HG03025 (cell line): ENCODE measurements around the gene OR10H1.
"Not testable (repeated sequence)": the region's sequence is repeated elsewhere in the genome, so short reads cannot be mapped to it uniquely, and the experiment has no call there.

Experiments used
- ATAC-seq: cut with Tn5 transposase; IDR thresholded peaks from one replicate; pipeline ENCODE4 v1.9.1; 2021; ENCODE audit warnings: mild to moderate bottlenecking, moderate library complexity; ENCODE audit not compliant: unreplicated experiment, low FRiP score

The OR10H1 gene, protein sequence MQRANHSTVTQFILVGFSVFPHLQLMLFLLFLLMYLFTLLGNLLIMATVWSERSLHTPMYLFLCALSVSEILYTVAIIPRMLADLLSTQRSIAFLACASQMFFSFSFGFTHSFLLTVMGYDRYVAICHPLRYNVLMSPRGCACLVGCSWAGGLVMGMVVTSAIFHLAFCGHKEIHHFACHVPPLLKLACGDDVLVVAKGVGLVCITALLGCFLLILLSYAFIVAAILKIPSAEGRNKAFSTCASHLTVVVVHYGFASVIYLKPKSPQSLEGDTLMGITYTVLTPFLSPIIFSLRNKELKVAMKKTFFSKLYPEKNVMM

DNA sequence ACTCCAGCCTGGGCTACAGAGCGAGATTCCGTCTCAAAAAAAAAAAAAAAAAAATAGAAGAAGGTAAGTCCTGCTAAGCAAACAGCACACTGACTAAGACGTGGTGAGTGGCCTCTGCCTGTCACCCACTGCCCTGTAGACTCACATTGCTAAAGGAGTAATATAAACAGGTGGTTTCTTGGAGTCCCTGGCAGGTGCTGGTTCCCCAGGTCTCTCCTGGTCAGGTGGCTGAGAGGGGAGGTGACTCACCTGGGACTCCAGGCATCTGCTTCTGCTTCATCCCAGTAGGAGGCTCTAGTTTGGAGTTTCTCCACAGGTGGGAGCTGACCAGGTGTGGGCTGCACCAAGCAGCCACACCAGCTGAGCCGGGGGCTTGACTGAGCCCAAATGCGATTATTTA is at the start of gene OR10H1:
Gene OR10H1, minus strand, starts transcription at position 359 of the 400 bp plus-strand sequence. CDS start 7,627 bp downstream, outside the sequence.
- ATAC-seq, result no peak

DNA sequence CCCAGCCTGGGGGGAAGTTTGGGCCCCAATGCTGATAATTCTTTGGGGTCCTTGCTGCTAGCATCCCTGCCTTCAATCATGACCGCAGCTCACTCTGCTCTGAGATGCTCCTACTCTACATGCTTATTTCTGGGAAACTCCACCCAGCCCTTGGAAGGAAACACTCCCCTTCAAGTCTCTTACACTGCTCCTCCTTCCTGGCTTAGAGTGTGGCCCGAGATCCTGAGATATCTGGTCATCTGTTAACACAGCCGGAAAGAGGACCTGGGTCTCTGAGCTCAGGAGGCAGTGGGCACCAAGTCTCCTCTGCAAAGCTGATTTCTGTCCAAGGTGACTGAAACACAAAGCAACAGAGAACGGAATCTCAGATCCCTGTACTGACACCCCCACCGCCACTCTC is 49.4 kb upstream of the OR10H1 start:
- ATAC-seq, result no peak

DNA sequence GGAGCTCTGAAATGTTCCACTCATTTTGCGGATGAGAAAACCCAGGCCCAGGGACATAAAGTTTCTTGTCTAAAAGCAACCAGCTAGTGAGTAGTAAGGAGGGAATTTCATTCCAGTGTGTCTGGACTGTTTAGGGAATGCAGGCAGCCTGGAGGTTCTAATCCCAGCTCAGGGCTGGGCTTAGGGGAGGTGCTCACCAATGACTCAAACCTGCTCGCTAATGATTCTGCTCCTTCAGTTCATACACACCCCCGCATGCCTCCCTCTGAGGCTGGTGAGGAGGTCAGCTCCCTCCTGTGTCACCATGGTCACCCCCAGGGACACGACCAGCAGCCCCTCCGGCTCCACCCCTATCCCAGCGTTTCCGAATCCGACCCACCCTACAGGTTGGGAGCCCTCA is 47.8 kb upstream of the OR10H1 start:
- ATAC-seq, result no peak

DNA sequence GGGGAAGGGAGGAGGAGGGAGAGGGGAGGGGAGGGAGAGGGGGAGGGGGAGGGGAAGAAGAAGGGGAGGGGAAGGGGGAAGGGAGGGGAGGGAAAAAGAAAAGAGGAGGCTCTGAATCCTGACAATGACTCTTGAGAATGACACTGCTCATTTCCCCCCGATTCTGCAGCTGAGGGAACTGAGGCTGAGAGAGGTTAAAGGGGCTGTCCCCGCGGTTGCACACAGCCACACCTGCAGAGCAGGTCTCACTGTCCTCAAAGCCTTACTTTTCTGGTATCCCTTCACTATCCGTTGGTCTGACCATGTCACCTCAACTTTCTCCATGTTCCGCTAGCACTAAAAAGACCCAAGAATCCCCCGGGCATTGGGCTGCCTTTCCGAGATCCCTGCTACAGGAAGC is 47.0 kb upstream of the OR10H1 start:
- no peak for ATAC-seq

DNA sequence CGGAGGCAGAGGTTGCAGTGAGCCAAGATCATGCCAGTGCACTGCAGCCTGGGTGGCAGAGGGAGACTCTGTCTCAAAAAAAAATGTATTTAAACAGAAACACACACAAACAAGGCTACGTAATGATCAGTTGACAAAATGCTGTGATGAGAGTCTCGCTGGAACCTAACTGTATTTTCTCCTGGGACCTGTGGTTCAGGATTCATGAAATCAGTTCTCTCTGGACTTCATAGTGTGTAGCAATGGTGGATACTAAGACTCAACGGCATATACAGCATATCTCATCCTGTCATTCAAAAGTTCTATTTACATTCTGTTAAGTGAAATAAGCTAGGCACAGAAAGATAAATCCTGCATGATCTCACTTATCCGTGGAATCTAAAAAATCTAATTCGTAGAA is 45.1 kb upstream of the OR10H1 start:
- ATAC-seq, result no peak

DNA sequence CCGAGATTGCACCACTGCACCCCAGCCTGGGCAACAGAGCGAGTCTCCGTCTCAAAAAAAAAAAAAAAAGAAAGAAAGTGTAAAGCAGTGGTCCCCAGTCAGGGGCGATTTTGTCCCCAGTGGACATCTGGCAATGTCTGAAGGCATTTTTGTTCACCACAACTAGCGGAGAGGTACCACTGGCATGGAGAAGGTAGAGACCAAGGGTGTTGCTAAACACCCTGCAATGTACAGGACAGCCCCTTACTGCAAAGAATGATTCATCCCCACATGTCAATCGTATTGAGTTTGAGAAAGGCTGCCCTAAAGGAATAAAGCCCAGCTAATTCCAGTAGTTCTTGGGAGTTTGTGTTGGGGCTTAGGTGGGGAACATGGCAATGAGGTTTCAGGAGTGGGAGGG is 43.7 kb upstream of the OR10H1 start:
- no peak for ATAC-seq

DNA sequence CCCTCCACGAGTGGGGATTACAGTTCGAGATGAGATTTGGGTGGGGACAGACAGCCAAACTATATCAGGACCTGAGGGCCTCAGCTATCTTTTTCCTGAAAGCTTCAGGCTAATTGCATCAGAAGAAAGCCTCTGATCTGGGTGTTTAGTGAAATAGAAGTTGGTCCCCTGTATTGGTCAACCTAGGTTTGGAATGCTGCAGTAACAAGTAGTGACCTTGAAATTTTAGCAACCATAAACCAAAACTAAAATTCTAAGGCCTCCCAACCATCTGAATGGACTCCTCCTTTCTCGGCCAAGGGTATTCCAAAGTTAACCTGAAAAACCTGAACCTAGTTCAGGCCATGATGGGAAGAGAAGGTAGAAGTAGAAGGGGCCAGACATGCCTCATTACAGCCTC is 34.9 kb upstream of the OR10H1 start:
- ATAC-seq, result no peak

DNA sequence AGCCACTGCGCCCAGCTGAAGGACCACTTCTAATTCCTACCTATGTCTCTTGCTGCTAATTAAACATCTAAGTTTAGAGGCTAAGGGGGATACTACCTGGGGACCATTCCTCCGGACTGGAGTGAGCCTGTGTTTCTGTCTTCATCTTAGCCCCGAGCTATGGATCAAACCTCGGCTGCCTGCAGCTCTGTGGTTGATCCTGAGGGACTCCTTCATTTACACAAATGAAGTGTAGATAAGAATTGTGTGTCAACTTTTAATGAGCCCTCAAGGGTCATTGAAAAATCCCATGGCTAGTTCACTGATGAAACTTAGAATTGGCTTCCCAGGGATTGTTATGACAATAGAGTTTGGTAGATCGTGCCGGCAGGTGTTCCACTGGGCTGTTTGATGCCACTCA is 31.5 kb upstream of the OR10H1 start:
- no peak for ATAC-seq

DNA sequence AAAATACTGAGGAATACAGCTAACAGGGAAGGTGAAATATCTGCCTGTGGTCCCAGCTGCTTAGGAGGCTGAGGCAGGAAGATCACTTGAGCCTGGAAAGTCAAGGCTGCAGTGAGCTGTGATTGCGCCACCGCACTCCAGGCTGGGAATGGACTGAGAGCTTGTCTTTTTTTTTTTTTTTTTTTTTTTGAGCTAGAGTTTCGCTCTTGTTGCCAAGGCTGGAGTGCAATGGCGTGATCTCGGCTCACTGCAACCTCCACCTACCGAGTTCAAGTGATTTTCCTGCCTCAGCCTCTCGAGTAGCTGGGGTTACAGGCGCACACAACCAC is 28.4 kb upstream of the OR10H1 start:
- not testable (repeated sequence) for ATAC-seq

DNA sequence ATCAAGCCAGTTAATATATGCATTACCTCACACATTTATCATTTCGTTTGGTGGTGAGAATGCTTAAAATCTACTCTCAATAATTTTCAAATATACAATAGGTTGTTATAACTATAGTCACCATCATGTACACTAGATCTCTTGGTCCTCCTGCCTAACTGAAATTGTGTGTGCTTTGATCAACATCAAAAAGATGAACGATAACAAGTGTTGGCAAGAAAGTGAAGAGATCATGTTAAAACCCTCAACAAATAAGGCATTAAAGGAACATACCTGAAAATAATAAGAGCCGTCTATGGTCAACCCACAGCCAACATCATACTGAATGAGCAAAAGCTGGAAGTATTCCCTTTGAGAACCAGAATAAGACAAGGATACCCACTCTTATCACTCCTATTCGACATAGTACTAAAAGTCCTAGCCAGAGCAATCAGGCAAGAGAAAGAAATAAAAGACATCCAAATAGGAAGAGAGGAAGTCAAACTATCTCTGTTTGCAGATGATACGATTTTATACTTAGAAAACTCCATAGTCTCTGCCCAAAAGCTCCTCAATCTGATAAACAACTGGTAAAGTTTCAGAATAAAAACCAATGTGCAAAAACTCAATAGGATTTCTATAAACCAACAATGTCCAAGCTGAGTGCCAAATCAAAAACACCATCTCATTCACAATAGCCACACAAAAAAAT is 27.9 kb upstream of the OR10H1 start:
- ATAC-seq, result no peak

DNA sequence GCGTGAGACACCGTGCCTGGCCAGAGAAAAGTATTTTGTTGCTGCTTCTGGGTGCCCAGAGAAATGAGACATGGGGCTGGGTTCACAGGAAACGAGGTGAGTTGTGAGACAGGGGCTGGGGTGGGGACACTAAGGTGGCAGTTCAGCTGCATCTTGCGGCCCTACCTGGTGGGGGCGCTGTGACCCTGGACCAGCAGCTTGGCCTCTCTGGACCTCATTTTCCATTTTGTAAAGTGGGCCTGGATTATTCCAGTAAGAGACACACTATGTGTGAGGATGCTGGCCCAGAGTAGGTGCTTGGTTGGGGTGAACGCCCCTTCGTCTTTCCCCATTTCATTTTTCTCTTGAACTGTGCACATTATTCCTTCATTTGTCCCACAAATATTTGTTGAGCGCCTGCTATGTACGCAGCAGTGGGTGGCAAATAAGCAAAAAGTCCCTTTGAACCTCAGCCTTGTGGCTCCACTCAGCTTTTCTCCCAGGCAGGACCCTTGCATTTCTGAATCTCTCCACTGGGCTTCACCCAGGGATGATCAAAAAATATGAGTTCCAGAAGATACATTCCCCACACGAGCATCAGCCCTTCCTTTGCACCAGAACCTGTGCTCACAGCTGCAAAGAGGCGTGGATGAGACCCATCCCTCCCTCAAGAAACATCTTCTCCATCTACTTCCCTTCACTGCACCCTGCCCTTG is 26.6 kb upstream of the OR10H1 start:
- no peak for ATAC-seq

DNA sequence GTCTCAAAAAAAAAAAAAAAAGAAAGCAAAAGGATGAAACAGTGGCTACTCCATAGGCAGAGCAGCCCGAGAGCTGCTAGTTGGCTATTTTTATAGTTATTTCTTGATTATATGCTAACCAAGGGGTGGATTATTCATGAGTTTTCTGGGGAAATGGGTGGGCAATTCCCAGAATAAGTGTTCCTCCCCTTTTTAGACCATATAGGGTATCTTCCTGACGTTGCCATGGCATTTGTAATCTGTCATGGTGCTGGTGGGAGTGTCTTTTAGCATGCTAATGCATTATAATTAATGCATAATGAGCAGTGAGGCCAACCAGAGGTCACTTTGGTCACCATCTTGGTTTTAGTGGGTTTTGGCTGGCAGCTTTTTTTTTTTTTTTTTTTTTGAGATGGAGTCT is 25.4 kb upstream of the OR10H1 start:
- no peak for ATAC-seq

DNA sequence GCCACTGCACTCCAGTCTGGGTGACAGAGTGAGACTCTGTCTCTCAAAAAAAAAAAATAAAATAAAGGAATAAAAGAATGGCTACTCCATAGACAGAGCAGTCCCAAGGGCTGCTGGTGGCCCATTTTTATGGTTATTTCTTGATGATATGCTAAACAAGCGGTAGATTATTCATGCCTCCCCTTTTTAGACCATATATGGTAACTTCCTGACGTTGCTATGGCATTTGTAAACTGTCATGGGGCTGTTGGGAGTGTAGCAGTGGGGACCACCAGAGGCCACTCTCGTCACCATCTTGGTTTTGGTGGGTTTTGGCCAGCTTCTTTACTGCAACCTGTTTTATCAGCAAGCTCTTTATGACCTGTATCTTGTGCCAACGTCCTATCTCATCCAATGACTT is 24.4 kb upstream of the OR10H1 start:
- not testable (repeated sequence) for ATAC-seq

DNA sequence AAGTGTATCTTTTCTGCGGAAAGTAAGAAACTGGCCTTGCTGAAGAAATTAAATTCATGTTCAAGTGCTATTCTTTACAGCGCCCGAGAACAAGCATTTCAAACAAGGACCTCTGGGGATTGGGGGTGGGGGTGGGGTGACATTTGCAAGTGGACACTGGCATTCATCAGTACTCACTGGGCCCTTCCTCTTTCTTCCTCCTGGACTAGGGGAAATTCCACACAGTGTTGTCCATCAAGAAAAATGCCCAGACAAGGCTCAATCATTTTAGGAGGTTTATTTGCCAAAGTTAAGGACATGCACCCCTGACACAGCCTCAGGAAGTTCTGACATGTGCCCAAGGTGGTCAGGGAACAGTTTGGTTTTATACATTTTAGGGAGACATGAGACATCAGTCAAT is 22.9 kb upstream of the OR10H1 start:
- no peak for ATAC-seq

DNA sequence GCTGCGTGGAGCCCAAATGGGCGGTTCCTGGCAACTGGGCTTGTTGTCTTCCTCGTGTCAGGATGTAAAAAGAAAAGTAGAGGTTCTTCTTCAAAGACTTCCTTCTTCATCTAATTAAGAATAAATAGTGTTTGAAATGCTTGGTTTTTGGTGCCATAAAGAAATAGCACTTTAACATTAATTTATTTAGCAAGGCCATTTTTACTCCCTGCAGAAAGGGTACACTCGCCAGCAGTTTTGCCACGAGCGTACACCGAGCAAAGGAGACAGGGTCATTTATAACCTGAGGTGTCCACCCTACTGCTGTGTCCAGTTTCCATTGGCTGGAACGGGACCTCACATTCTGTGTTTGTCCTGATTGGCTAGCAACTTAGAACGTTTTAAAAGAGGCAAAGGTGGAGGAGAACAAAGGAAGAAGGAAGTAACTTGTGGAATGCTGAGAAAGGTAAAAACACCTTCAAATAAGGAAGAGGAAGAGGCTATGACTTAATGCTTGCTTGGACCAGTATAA is 21.8 kb upstream of the OR10H1 start:
- no peak for ATAC-seq

DNA sequence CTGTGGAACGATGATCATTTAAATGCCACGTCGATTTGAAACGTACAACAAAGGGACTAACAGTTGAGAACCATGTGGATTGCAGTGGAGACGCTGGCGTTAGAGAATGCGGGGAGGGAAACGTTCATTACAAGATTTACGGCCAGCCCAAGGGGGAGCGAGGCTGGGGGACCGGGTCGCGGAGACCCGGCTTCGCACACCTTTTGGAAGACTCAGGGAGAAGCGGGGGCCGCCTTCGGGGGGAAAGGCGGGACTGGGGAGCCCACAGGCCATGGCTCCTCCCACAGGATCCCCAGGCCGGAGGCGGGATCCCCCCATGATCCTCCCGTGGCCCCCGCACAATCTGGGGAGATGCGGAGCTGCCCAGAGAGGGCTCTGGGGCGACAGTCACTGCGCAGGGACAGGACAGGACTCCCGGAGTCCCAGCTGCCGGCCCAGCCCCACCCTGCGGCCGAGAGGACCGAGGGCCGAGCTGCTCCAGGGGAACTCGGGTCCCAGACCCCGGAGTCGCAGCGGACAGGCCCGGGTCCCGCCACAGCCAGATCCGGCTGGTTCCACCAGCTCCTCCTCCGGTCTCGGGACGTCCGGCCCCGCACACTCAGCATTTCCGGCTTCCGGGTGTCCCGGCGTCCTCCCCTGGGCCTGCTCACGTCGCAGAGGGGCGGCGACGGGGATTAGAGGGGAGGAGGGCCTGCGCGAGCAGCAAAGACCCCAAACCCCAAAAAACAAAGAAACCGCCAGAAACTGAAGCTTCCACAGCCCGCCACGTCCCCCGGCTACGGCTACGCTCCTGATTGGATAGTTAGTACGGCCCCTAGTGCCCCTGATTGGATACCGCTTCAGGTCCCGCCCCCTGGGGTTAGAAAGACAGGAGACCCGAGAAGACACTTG is 21.1 kb upstream of the OR10H1 start:
- peak; percentile 95 for ATAC-seq

DNA sequence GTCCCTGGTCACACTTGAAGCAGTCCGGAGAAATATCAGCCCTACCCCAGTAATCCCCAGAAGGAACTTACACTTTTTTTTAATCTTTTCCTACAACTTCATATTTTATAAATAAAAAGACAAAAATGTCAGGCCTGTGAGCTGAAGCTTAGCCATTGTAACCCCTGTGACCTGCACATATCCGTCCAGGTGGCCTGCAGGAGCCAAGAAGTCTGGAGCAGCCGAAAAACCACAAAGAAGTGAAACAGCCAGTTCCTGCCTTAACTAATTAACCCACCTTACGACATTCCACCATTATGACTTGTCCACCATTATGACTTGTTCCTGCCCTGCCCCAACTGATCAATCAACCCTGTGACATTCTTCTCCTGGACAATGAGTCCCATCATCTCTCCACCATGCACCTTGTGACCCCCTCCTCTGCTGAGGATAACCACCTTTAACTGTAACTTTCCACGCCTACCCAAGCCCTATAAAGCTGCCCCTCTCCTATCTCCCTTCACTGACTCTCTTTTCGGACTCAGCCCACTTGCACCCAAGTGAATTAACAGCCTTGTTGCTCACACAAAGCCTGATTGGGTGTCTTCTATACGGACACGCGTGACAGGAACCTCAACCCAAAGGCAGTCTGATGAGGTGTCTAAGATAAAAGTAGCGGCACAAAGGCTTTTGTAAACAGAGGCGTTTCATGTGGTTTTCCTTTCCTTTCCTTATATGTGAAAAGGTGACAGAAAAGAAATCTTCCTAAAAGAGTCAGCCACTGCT is 20.3 kb upstream of the OR10H1 start:
- ATAC-seq, result not testable (repeated sequence)

DNA sequence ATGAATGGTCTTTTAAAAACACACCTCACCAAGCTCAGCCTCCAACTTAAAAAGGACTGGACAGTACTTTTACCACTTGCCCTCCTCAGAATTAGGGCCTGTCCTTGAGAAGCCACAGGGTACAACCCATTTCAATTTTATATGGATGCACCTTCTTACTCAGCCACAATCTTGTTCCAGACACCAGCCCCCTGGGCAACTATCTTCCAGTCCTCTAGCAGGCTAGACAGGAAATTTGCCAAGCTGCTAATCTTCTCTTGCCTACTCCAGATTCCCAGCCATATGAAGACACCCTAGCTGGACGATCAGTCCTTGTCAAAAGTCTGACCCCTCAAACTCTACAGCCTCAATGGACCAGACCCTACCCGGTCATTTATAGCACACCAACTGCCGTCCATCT is 18.8 kb upstream of the OR10H1 start:
- not testable (repeated sequence) for ATAC-seq

DNA sequence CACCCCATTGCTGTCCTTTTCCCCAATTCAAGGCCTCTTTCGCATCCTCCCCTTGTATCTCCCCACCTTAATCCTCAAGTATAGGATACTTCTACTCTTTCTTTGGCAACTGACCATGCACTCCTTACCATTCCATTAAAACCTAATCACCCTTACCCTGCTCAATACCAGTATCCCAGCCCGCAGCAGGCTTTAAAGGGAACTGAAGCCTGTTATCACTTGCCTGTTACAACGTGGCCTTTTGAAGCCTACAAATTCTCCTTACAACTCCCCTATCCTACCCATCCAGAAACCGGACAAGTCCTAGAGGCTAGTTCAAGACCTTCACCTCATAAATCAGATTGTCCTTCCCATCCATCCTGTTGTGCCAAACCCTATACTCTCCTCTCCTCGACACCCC is 16.2 kb upstream of the OR10H1 start:
- ATAC-seq, result no peak

DNA sequence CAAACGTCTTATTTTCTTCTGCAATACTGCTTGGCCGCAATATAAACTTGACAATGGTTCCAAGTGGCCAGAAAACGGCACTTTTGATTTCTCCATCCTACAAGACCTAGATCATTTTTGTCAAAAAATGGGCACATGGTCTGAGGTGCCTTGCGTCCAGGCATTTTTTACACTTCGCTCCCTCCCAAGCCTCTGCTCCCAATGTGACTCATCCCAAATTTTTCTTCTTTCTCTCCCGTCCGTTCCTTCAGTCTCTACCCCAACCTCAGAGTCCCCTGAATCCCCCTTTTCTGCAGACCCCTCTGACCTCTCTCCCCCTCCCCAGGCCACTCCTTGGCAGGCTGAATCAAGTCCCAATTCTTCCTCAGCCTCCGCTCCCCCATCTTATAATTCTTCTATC is 14.3 kb upstream of the OR10H1 start:
- ATAC-seq, result no peak
